CD14-positive monocyte (primary cell): ENCODE measurements around the gene NRDE2. TPM values are rescaled to one million over a fixed set of nuclear protein-coding genes. Genes with fewer than 3 reads are reported as not detected.

ENCODE experiments used
- DNase-seq, 3 donors: peaks; one replicate each; pipeline ENCODE4 v3.0.0-alpha.2; 2011 to 2022
- H2AFZ ChIP-seq: 2 replicates; pipeline ENCODE4 v1.6.0; 2012; ENCODE audit warnings: mild to moderate bottlenecking, low read depth, low read length, inconsistent platforms; ENCODE audit not compliant: insufficient read depth, poor library complexity, severe bottlenecking
- H3K27ac ChIP-seq, 2 donors: 1 replicate in 1 of 2; 2 replicates in 1 of 2; pipeline ENCODE4 v1.5.1; 2012 to 2013; ENCODE audit warnings: low read length in 2 of 2, control low read depth in 1 of 2, inconsistent platforms in 1 of 2, low read depth in 1 of 2, mild to moderate bottlenecking in 1 of 2
- H3K27me3 ChIP-seq, 2 donors: one replicate each; pipeline versions ENCODE4 v1.6.0 to v1.6.1; 2011 to 2013; ENCODE audit warnings: low read length in 2 of 2; ENCODE audit not compliant: control insufficient read depth in 2 of 2, insufficient read depth in 2 of 2
- H3K36me3 ChIP-seq, 2 donors: replicated peaks in 1 of 2; 1 replicate in 1 of 2; 2 replicates in 1 of 2; pipeline versions ENCODE4 v1.5.1 to v1.6.1; 2012 to 2013; ENCODE audit warnings: low read length in 2 of 2, control low read depth in 1 of 2, inconsistent platforms in 1 of 2, mild to moderate bottlenecking in 1 of 2; ENCODE audit not compliant: insufficient read depth in 2 of 2, control insufficient read depth in 1 of 2
- H3K4me1 ChIP-seq, 2 donors: 1 replicate in 1 of 2; 2 replicates in 1 of 2; pipeline versions ENCODE4 v1.5.1 to v1.6.1; 2012 to 2013; ENCODE audit warnings: low read length in 2 of 2, control low read depth in 1 of 2, inconsistent platforms in 1 of 2, mild to moderate bottlenecking in 1 of 2, moderate library complexity in 1 of 2; ENCODE audit not compliant: insufficient read depth in 2 of 2, control insufficient read depth in 1 of 2
- H3K4me2 ChIP-seq: replicated peaks from 2 replicates; pipeline ENCODE3; 2012; ENCODE audit warnings: low read length, moderate library complexity, mild to moderate bottlenecking; ENCODE audit not compliant: poor library complexity, severe bottlenecking; ENCODE audit errors: extremely low read depth
- H3K4me3 ChIP-seq, 3 experiments: fragments of 200-600 bp in 1 of 3; sonication (generic) in 1 of 3; replicated peaks in 1 of 3; 1 replicate in 2 of 3; 2 replicates in 1 of 3; pipeline ENCODE4 v1.5.1; 2011 to 2013; ENCODE audit warnings: low read length in 3 of 3, mild to moderate bottlenecking in 3 of 3, control low read depth in 2 of 3, low read depth in 2 of 3, inconsistent platforms in 1 of 3, moderate library complexity in 1 of 3
- H3K79me2 ChIP-seq: 2 replicates; pipeline ENCODE4 v1.6.0; 2012; ENCODE audit warnings: mild to moderate bottlenecking, control low read depth, inconsistent platforms, low read length, moderate library complexity; ENCODE audit not compliant: insufficient read depth
- H3K9ac ChIP-seq: 2 replicates; pipeline ENCODE4 v1.6.0; 2017; ENCODE audit warnings: low read length, mild to moderate bottlenecking; ENCODE audit not compliant: insufficient read depth, poor library complexity, severe bottlenecking
- H3K9me3 ChIP-seq, 2 donors: replicated peaks in 1 of 2; 1 replicate in 1 of 2; 2 replicates in 1 of 2; pipeline versions ENCODE4 v1.5.1 to v1.6.1; 2012 to 2013; ENCODE audit warnings: low read length in 2 of 2, control low read depth in 1 of 2; ENCODE audit not compliant: control insufficient read depth in 1 of 2, insufficient read depth in 1 of 2
- H4K20me1 ChIP-seq: 2 replicates; pipeline ENCODE4 v1.6.0; 2012; ENCODE audit warnings: mild to moderate bottlenecking, low read length, control low read depth, moderate library complexity; ENCODE audit not compliant: insufficient read depth
- H3K27ac Mint-ChIP-seq, 7 donors: one replicate each; pipeline ENCODE4 v1.8.0; 2020; ENCODE audit warnings: mild to moderate bottlenecking in 7 of 7, mixed read lengths in 7 of 7, moderate library complexity in 6 of 7, inconsistent platforms in 2 of 7
- H3K27me3 Mint-ChIP-seq, 3 donors: one replicate each; pipeline ENCODE4 v1.8.0; 2021 to 2022; ENCODE audit warnings: low read depth in 3 of 3, mild to moderate bottlenecking in 3 of 3, mixed read lengths in 3 of 3, moderate library complexity in 3 of 3, inconsistent platforms in 1 of 3
- H3K36me3 Mint-ChIP-seq, 2 donors: one replicate each; pipeline ENCODE4 v1.8.0; 2020; ENCODE audit warnings: mixed read lengths in 2 of 2, inconsistent platforms in 1 of 2, mild to moderate bottlenecking in 1 of 2
- H3K4me1 Mint-ChIP-seq: one replicate; pipeline ENCODE4 v1.8.0; 2020; ENCODE audit warnings: mild to moderate bottlenecking, mixed read lengths
- H3K4me3 Mint-ChIP-seq, 2 donors: one replicate each; pipeline ENCODE4 v1.8.0; 2020; ENCODE audit warnings: mild to moderate bottlenecking in 2 of 2, mixed read lengths in 2 of 2, moderate library complexity in 1 of 2
- H3K9me3 Mint-ChIP-seq, 7 donors: one replicate each; pipeline ENCODE4 v1.8.0; 2020 to 2022; ENCODE audit warnings: mixed read lengths in 7 of 7, mild to moderate bottlenecking in 6 of 7, moderate library complexity in 6 of 7, inconsistent platforms in 2 of 7
- CTCF ChIP-seq: fragments of 200-600 bp; IDR thresholded peaks from one replicate; pipeline ENCODE4 v1.8.0; 2022; ENCODE audit warnings: antibody characterized with exemption, mild to moderate bottlenecking
- WGBS: methylation state at CpG from one replicate; pipeline ENCODE4 v1.1.5; 2013; ENCODE audit warnings: missing lambda C conversion rate; ENCODE audit not compliant: insufficient coverage; 5-methylcytosine and 5-hydroxymethylcytosine counted together
- intact Hi-C, 2 donors: fragments of 100-400 bp; cut with micrococcal nuclease; formaldehyde crosslinking; loops; one replicate each; pipeline versions ENCODE4 v1.15.0 to v1.15.1; 2023
- polyA plus RNA-seq, 3 donors: library from polyadenylated mRNA; depleted of rRNA in 1 of 3; unstranded in 2 of 3; stranded (reverse) in 1 of 3; fragments of 300-500 nt in 2 of 3; fragments of >200 nt in 1 of 3; fragmentation: Illumina TruSeq in 2 of 3; gene quantifications; 1 replicate in 2 of 3; 2 replicates in 1 of 3; pipeline ENCODE4 v1.2.3, GENCODE V29; 2012 to 2021

The NRDE2 gene
- polyA plus RNA-seq, 3 donors, result 4.7 to 7.4 (median 6.7) TPM

- DNase-seq, result no peak
- Histone ChIP-seq H2AFZ (no peak overlapping the region), H3K27me3 (no peaks in the 10 kb centered on the region), H3K79me2 (peaks cover 34% of the 10 kb centered on the region), H3K36me3 (peaks cover 27 to 57% of the 10 kb centered on the region in 2 donors), H3K9me3 (no peaks in the 10 kb centered on the region), H3K4me3 (no peak overlapping the region), H3K4me1 (peaks cover 3 to 4% of the 10 kb centered on the region in 2 donors), H3K4me2 (no peak overlapping the region), H4K20me1 (peaks cover 9% of the 10 kb centered on the region), H3K27ac (peak overlapping the region in 1 of 2 donors; percentile 54), H3K9ac (no peak overlapping the region)
- TF ChIP-seq CTCF, result no peak
- peaks cover 11% of the 10 kb centered on the region for H3K4me1 Mint-ChIP-seq
- peaks cover 0 to 2% (median 0%) of the 10 kb centered on the region in 3 donors for H3K27me3 Mint-ChIP-seq
- peaks cover 0 to 2% (median 0%) of the 10 kb centered on the region in 7 donors for H3K9me3 Mint-ChIP-seq
- intact Hi-C loops, result no loop called here
- WGBS, result no CpG with 5 or more reads among the region's 2 CpGs
- H3K4me3 Mint-ChIP-seq, result no peak overlapping the region
- H3K27ac Mint-ChIP-seq, result peak overlapping the region in 2 of 7 donors; percentile 14 to 75
- H3K36me3 Mint-ChIP-seq, result peaks cover 48 to 62% of the 10 kb centered on the region in 2 donors
Observed at GRCh38 chr14:90317286-90317685, 14.5 kb downstream of the NRDE2 start.

- Histone ChIP-seq H2AFZ (no peak overlapping the region), H3K27ac (no peak overlapping the region), H3K36me3 (peaks cover 56 to 93% of the 10 kb centered on the region in 2 donors), H3K4me3 (no peak overlapping the region), H3K9me3 (no peaks in the 10 kb centered on the region), H3K4me1 (no peaks in the 10 kb centered on the region), H3K4me2 (no peak overlapping the region), H3K79me2 (no peaks in the 10 kb centered on the region), H3K9ac (no peak overlapping the region), H3K27me3 (no peaks in the 10 kb centered on the region), H4K20me1 (no peaks in the 10 kb centered on the region)
- Mint-ChIP-seq H3K4me3 (no peak overlapping the region), H3K27ac (peak overlapping the region in 1 of 7 donors; percentile 63), H3K9me3 (peaks cover 0 to 4% (median 0%) of the 10 kb centered on the region in 7 donors), H3K4me1 (no peaks in the 10 kb centered on the region), H3K36me3 (peaks cover 79 to 90% of the 10 kb centered on the region in 2 donors), H3K27me3 (no peaks in the 10 kb centered on the region)
- no peak for DNase-seq
- intact Hi-C loops, result loop anchor here in 1 of 2 donors (10.0 kb wide), 1 partner anchor 446 kb away; no protein-coding TSS in a partner anchor
- 95% methylated on average over 3 of the region's 7 CpGs for WGBS
- TF ChIP-seq CTCF, result no peak
Observed at GRCh38 chr14:90308561-90308960, 23.2 kb downstream of the NRDE2 start.
